ENCODE data around the gene FAM187B. TPM values are rescaled to one million over a fixed set of nuclear protein-coding genes. Genes with fewer than 3 reads are reported as not detected.

FAM187B gene
- total RNA-seq, 1 donor from 2014 or later: not detected

DNA sequence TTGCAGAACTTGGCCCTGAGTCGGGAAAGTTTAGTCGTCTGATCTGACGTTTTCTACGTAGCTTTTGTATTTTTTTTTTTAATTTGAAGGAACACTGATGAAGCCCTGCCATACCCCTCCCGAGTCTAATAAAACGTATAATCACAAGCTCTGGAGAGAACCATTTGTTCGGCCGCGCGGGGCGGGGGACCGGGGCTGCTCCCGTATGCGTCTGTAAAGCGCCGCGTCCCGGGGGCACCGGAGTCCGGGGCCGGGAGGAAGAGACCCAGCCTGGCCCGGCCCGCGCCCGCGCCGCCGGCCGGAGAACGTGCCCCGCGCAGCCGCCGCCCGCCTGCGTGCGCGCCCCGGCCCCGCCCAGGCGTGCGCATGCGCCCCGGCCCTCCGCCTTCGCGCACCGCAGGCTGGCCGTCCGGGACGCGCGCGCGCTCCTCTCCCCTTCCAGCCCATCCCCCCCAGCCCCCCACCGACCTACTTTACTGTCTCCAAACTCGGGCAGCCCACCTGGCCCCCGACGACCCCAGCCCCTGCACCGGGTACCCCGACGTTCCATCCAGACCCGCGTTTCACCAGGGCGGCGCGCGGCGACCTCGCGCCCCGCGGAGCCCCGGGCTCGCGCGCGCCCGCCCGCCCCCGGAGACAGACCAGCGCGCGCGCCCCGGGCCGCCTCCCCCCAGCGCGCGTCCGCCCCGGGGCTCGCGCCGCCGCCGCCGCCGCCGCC is 39.4 kb upstream of the FAM187B start:
- H3K9me3 ChIP-seq: no peaks in the 10 kb centered on the region
- no peaks in the 10 kb centered on the region for H3K27me3 ChIP-seq
- peak overlapping the region; percentile 86 to 98 for H3K4me3 ChIP-seq
- H3K4me1 ChIP-seq: peaks cover 7 to 12% of the 10 kb centered on the region in 2 donors
- intact Hi-C loops (cut with DNase I): loop anchor here (2.0 to 10.0 kb wide), 9 partner anchors 111 to 1473 kb away; partner anchors contain the start of genes COX6B1, FXYD3, IGFLR1 and KCTD15
- TF ChIP-seq, protein P1, sequence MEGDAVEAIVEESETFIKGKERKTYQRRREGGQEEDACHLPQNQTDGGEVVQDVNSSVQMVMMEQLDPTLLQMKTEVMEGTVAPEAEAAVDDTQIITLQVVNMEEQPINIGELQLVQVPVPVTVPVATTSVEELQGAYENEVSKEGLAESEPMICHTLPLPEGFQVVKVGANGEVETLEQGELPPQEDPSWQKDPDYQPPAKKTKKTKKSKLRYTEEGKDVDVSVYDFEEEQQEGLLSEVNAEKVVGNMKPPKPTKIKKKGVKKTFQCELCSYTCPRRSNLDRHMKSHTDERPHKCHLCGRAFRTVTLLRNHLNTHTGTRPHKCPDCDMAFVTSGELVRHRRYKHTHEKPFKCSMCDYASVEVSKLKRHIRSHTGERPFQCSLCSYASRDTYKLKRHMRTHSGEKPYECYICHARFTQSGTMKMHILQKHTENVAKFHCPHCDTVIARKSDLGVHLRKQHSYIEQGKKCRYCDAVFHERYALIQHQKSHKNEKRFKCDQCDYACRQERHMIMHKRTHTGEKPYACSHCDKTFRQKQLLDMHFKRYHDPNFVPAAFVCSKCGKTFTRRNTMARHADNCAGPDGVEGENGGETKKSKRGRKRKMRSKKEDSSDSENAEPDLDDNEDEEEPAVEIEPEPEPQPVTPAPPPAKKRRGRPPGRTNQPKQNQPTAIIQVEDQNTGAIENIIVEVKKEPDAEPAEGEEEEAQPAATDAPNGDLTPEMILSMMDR (IDR thresholded peaks at IDR 0.05): no peak
- H3K36me3 ChIP-seq: peaks cover 20 to 24% of the 10 kb centered on the region in 2 donors
- DNase-seq (ENCODE audit: low spot score in 2 of 2): peak in 1 of 2 donors; percentile 84
- H3K27ac ChIP-seq: peak overlapping the region; percentile 91 to 97

DNA sequence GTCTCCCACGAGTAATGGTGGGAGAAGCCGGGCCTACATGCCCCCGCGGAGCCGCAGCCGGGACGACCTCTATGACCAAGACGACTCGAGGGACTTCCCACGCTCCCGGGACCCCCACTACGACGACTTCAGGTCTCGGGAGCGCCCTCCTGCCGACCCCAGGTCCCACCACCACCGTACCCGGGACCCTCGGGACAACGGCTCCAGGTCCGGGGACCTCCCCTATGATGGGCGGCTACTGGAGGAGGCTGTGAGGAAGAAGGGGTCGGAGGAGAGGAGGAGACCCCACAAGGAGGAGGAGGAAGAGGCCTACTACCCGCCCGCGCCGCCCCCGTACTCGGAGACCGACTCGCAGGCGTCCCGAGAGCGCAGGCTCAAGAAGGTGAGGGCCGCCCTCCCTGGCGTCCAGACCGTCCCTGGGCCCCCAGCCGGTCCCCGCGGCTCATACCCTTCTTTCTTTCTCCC is 38.8 kb upstream of the FAM187B start:
- Histone ChIP-seq H3K4me3 (peak overlapping the region; percentile 86 to 98), H3K36me3 (peaks cover 18 to 23% of the 10 kb centered on the region in 2 donors), H3K27ac (peak overlapping the region; percentile 91 to 97), H3K4me1 (peaks cover 7 to 12% of the 10 kb centered on the region in 2 donors), H3K27me3 (no peaks in the 10 kb centered on the region), H3K9me3 (no peaks in the 10 kb centered on the region)
- intact Hi-C loops (cut with DNase I): loop anchor here (2.0 to 10.0 kb wide), 8 partner anchors 110 to 1473 kb away; partner anchors contain the start of genes COX6B1, IGFLR1, KCTD15 and LIN37
- peak in 1 of 2 donors; percentile 72 for DNase-seq (ENCODE audit: low spot score in 2 of 2)
- TF ChIP-seq, protein P1 (IDR thresholded peaks at IDR 0.05): no peak

DNA sequence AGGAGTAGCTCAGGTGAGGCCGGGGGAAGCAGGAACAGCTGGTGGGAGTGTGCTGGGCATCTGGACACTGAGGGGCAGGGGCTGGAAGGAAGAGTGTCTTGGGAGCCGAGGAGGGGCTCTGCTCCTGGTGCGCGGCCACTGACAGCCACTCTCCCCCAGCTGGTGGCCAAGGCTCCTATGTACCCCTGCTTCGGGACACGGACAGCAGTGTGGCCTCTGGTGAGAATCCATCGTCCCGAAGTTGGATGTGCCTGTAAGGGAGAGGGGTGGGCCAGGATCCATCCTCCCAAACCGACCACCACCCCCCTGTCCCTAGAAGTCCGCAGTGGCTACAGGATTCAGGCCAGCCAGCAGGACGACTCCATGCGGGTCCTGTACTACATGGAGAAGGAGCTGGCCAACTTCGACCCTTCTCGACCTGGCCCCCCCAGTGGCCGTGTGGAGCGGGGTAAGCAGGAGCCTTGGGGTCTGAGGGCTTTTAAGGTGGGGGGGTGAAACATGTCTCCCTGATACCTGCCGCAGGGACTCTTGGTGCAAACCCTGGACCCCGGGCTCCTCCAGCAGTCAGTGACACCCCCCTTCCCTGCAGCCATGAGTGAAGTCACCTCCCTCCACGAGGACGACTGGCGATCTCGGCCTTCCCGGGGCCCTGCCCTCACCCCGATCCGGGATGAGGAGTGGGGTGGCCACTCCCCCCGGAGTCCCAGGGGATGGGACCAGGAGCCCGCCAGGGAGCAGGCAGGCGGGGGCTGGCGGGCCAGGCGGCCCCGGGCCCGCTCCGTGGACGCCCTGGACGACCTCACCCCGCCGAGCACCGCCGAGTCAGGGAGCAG is 38.2 kb upstream of the FAM187B start:
- H3K27ac ChIP-seq: peak overlapping the region; percentile 91 to 97
- intact Hi-C loops (cut with DNase I): loop anchor here (2.0 to 10.0 kb wide), 8 partner anchors 109 to 1472 kb away; partner anchors contain the start of genes COX6B1, IGFLR1, KCTD15 and LIN37
- peaks cover 7 to 12% of the 10 kb centered on the region in 2 donors for H3K4me1 ChIP-seq
- H3K4me3 ChIP-seq: peak overlapping the region; percentile 86 to 98
- H3K36me3 ChIP-seq: peaks cover 12 to 16% of the 10 kb centered on the region in 2 donors
- TF ChIP-seq, protein P1 (IDR thresholded peaks at IDR 0.05): no peak
- H3K9me3 ChIP-seq: no peaks in the 10 kb centered on the region
- H3K27me3 ChIP-seq: no peaks in the 10 kb centered on the region
- DNase-seq (ENCODE audit: low spot score in 2 of 2): peak in 1 of 2 donors; percentile 70

DNA sequence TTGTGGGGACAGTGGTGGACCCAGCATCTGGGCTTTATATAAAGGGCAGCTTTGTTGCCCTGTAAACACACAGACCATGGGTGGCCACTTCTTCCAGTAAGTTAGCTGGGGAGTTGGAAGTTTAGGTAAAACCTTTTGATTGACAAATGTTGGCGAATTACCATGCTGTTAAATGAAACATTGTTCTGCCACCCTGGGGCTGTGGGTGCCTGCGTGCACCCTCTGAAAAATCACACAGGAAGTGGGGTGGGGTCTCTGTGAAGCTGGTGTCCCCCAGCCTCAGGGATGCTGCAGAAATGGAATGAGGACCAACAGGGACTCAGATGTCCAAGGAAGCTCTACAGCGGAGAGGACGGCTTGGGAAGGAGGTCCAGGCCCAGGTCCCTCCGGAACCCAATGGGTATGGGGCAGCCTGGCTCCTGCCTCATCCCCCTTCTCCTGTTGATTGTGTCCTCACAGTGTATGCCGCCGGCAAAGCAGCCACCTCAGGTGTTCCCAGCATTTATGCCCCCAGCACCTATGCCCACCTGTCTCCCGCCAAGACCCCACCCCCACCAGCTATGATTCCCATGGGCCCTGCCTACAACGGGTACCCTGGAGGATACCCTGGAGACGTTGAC is 37.5 kb upstream of the FAM187B start:
- TF ChIP-seq, protein P1 (IDR thresholded peaks at IDR 0.05): no peak
- H3K36me3 ChIP-seq: peaks cover 4 to 9% of the 10 kb centered on the region in 2 donors
- intact Hi-C loops (cut with DNase I): loop anchor here (2.0 to 10.0 kb wide), 8 partner anchors 109 to 1471 kb away; partner anchors contain the start of genes COX6B1, IGFLR1, KCTD15 and LIN37
- no peaks in the 10 kb centered on the region for H3K9me3 ChIP-seq
- DNase-seq (ENCODE audit: low spot score in 2 of 2): peak in 1 of 2 donors; percentile 58
- H3K27me3 ChIP-seq: no peaks in the 10 kb centered on the region
- no peak overlapping the region for H3K4me3 ChIP-seq
- H3K4me1 ChIP-seq: peaks cover 7 to 12% of the 10 kb centered on the region in 2 donors
- peak overlapping the region in 1 of 2 donors; percentile 3 for H3K27ac ChIP-seq

Data from ascending aorta (tissue), 2 donors.